PC-9 (cell line): ENCODE results near the gene RRP12. TPM values are rescaled to one million over a fixed set of nuclear protein-coding genes. Genes with fewer than 3 reads are reported as not detected.

Experiments
- BruUV-seq: library from RNA; stranded (reverse); fragments of 400-500 nt; replicated peaks from 2 replicates; lab custom pipeline; 2021; lab: Mats Ljungman, UMichigan
- CTCF ChIA-PET: fragments of 300-600 bp; sonication (Branson Sonifier 250); formaldehyde crosslinking; loops from one replicate; lab custom pipeline; 2022; ENCODE audit warnings: antibody characterized with exemption; lab: Charles Lee
- POLR2A ChIA-PET: fragments of 300-600 bp; sonication (Branson Sonifier 250); formaldehyde crosslinking; loops from one replicate; lab custom pipeline; 2022; ENCODE audit warnings: antibody characterized with exemption; ENCODE audit not compliant: unreplicated experiment; lab: Charles Lee
- DNase-seq, 2 experiments: peaks; one replicate each; pipeline versions ENCODE4 v3.0.0 to v3.0.0-alpha.2; 2015 to 2022; ENCODE audit warnings: mixed read lengths in 1 of 2
- H2AFZ ChIP-seq: fragments of 200-600 bp; sonication (generic); 2 replicates; pipeline ENCODE4 v1.8.1; 2017; ENCODE audit warnings: antibody characterized with exemption
- H3F3A ChIP-seq: fragments of 200-600 bp; sonication (generic); 2 replicates; pipeline ENCODE4 v1.8.1; 2017; ENCODE audit warnings: antibody characterized with exemption, mild to moderate bottlenecking, low read depth; ENCODE audit not compliant: insufficient read depth
- H3K27ac ChIP-seq: fragments of 200-600 bp; sonication (generic); 2 replicates; pipeline ENCODE4 v1.6.1; 2016; ENCODE audit warnings: mixed run types
- H3K27me3 ChIP-seq: fragments of 200-600 bp; sonication (generic); 2 replicates; pipeline ENCODE4 v1.6.1; 2016; ENCODE audit warnings: low read depth, mixed run types; ENCODE audit not compliant: insufficient read depth
- H3K36me3 ChIP-seq: fragments of 200-600 bp; sonication (generic); 2 replicates; pipeline ENCODE4 v1.6.1; 2016; ENCODE audit warnings: low read depth, mixed run types
- H3K4me1 ChIP-seq: fragments of 200-600 bp; sonication (generic); replicated peaks from 2 replicates; pipeline ENCODE4 v1.6.1; 2016; ENCODE audit warnings: mixed run types; ENCODE audit not compliant: insufficient read depth
- H3K4me2 ChIP-seq: fragments of 200-600 bp; sonication (generic); 2 replicates; pipeline ENCODE4 v1.6.1; 2017; ENCODE audit warnings: mixed run types
- H3K4me3 ChIP-seq: fragments of 200-600 bp; sonication (generic); 2 replicates; pipeline ENCODE4 v1.6.1; 2016; ENCODE audit warnings: mixed run types
- H3K79me2 ChIP-seq: fragments of 200-600 bp; sonication (generic); 2 replicates; pipeline ENCODE4 v1.6.1; 2017; ENCODE audit warnings: low read depth, mixed run types
- H3K9me2 ChIP-seq: fragments of 200-600 bp; sonication (generic); 2 replicates; pipeline ENCODE4 v1.8.1; 2017; ENCODE audit warnings: mild to moderate bottlenecking; ENCODE audit not compliant: insufficient read depth
- H3K9me3 ChIP-seq: fragments of 200-600 bp; sonication (generic); 2 replicates; pipeline ENCODE4 v1.8.1; 2016; ENCODE audit warnings: low read depth; ENCODE audit not compliant: insufficient read depth
- H4K20me1 ChIP-seq: fragments of 200-600 bp; sonication (generic); 2 replicates; pipeline ENCODE4 v1.8.1; 2017; ENCODE audit not compliant: insufficient read depth
- CTCF ChIP-seq: fragments of 200-600 bp; sonication (generic); conservative IDR thresholded peaks from 2 replicates; pipeline ENCODE4 v1.6.1; 2017; ENCODE audit warnings: mixed run types, antibody characterized with exemption, mild to moderate bottlenecking, moderate library complexity
- EZH2 ChIP-seq: fragments of 200-600 bp; sonication (generic); IDR thresholded peaks from 2 replicates; pipeline ENCODE4 v1.8.0; 2017; ENCODE audit warnings: antibody characterized with exemption, low read depth
- intact Hi-C: fragments of 100-400 bp; cut with micrococcal nuclease; formaldehyde crosslinking; loops from one replicate; pipeline ENCODE4 v1.10.0; 2022; ENCODE audit not compliant: unreplicated experiment
- total RNA-seq: library from RNA; stranded (reverse); gene quantifications from 2 replicates; pipeline ENCODE4 v1.2.3, GENCODE V29; 2021

Gene RRP12
- total RNA-seq, 1 experiment from 2014 or later, result 34.3 TPM

- Histone ChIP-seq H3K79me2 (no peaks in the 10 kb centered on the region), H4K20me1 (no peaks in the 10 kb centered on the region), H3K27ac (no peak overlapping the region), H3K4me2 (no peak overlapping the region), H3K4me1 (no peaks in the 10 kb centered on the region), H3K9me2 (no peaks in the 10 kb centered on the region), H3K36me3 (0 out of 2 replicates have a peak, but pooled peaks cover 3% of the 10 kb centered on the region), H2AFZ (no peak overlapping the region), H3K9me3 (no peaks in the 10 kb centered on the region), H3F3A (no peaks in the 10 kb centered on the region), H3K4me3 (no peak overlapping the region), H3K27me3 (no peaks in the 10 kb centered on the region)
- no peak for TF ChIP-seq EZH2
- no peak for TF ChIP-seq CTCF
- ChIA-PET CTCF (no interaction called here), POLR2A (no interaction called here)
- DNase-seq, result no peak
- no TSS peak for BruUV-seq
- intact Hi-C loops, result no loop called here
Measured at GRCh38 chr10:97390091-97390490, 11.0 kb downstream of the RRP12 start.

- Histone ChIP-seq H3K4me3 (no peak overlapping the region), H2AFZ (no peak overlapping the region), H4K20me1 (no peaks in the 10 kb centered on the region), H3K27me3 (no peaks in the 10 kb centered on the region), H3K4me2 (no peak overlapping the region), H3K27ac (no peak overlapping the region), H3K79me2 (no peaks in the 10 kb centered on the region), H3K36me3 (0 out of 2 replicates have a peak, but pooled peaks cover under 1% of the 10 kb centered on the region), H3F3A (no peaks in the 10 kb centered on the region), H3K9me2 (no peaks in the 10 kb centered on the region), H3K9me3 (no peaks in the 10 kb centered on the region), H3K4me1 (no peaks in the 10 kb centered on the region)
- CTCF ChIA-PET, result no interaction called here
- intact Hi-C loops, result no loop called here
- no peak for DNase-seq
- POLR2A ChIA-PET, result no interaction called here
- TF ChIP-seq CTCF, result no peak
- no peak for TF ChIP-seq EZH2
- BruUV-seq, result no TSS peak
Measured at GRCh38 chr10:97388152-97388551, 13.0 kb downstream of the RRP12 start.

- ChIA-PET CTCF (no interaction called here), POLR2A (no interaction called here)
- no peak overlapping the region for H3K27ac ChIP-seq
- H2AFZ ChIP-seq, result no peak overlapping the region
- H3K79me2 ChIP-seq, result no peaks in the 10 kb centered on the region
- no peaks in the 10 kb centered on the region for H3K4me1 ChIP-seq
- intact Hi-C loops, result no loop called here
- no peak overlapping the region for H3K4me3 ChIP-seq
- no peaks in the 10 kb centered on the region for H4K20me1 ChIP-seq
- no peak for DNase-seq
- H3F3A ChIP-seq, result no peaks in the 10 kb centered on the region
- no TSS peak for BruUV-seq
- no peaks in the 10 kb centered on the region for H3K9me3 ChIP-seq
- H3K27me3 ChIP-seq, result no peaks in the 10 kb centered on the region
- H3K9me2 ChIP-seq, result no peaks in the 10 kb centered on the region
- TF ChIP-seq EZH2, result no peak
- TF ChIP-seq CTCF, result no peak
- no peaks in the 10 kb centered on the region for H3K36me3 ChIP-seq
- H3K4me2 ChIP-seq, result no peak overlapping the region
Measured at GRCh38 chr10:97385565-97385964, 15.6 kb downstream of the RRP12 start.
